Measurements from ENCODE around the gene EPHB4. TPM values are rescaled to one million over a fixed set of nuclear protein-coding genes. Genes with fewer than 3 reads are reported as not detected.

Gene EPHB4
- total RNA-seq, 3 donors from 2014 or later: 31.2 to 42.4 (median 38.9) TPM

- ATAC-seq: peak; percentile 3
- intact Hi-C loops (cut with DNase I, micrococcal nuclease): loop anchor here in 1 of 2 donors (10.0 kb wide), 1 partner anchor 163 kb away; the partner anchor contains the start of gene POP7
- H3K9me3 ChIP-seq: no peaks in the 10 kb centered on the region
- no peak for TF ChIP-seq CTCF (IDR thresholded peaks at IDR 0.05)
- H3K4me1 ChIP-seq (ENCODE audit: low read depth): peaks cover 6% of the 10 kb centered on the region
- peak in 2 of 3 donors; percentile 50 to 52 for DNase-seq
- no peaks in the 10 kb centered on the region for H3K36me3 ChIP-seq (ENCODE audit: low read depth)
- H3K4me3 ChIP-seq: peak overlapping the region; percentile 29
Observed at GRCh38 chr7:100867776-100868485, 40.6 kb upstream of the EPHB4 start.

GRCh38 chr7:100867040-100867775 lies 39.9 kb upstream of the EPHB4 start, which contains the start of gene TRIP6:
Gene TRIP6 (plus strand): TSS chr7:100867387. CDS start chr7:100867498, 111 bp downstream.
- peak within 1 kb of the TSS; percentile 29 for H3K4me3 ChIP-seq
- peak; percentile 60 for ATAC-seq
- peaks cover 6% of the 10 kb centered on the region for H3K4me1 ChIP-seq (ENCODE audit: low read depth)
- no peak for TF ChIP-seq CTCF (IDR thresholded peaks at IDR 0.05)
- no peaks in the 10 kb centered on the region for H3K36me3 ChIP-seq (ENCODE audit: low read depth)
- H3K9me3 ChIP-seq: no peaks in the 10 kb centered on the region
- peak; percentile 86 to 90 (median 87) for DNase-seq
- intact Hi-C loops (cut with DNase I, micrococcal nuclease): loop anchor here in 1 of 2 donors (10.0 kb wide), 1 partner anchor 162 kb away; the partner anchor contains the start of gene POP7

- DNase-seq: no peak
- ATAC-seq: no peak
- Histone ChIP-seq H3K9me3 (no peaks in the 10 kb centered on the region), H3K4me3 (no peak overlapping the region), H3K4me1 (ENCODE audit: low read depth) (peaks cover 6% of the 10 kb centered on the region), H3K36me3 (ENCODE audit: low read depth) (no peaks in the 10 kb centered on the region)
- intact Hi-C loops (cut with DNase I, micrococcal nuclease): loop anchor here in 1 of 2 donors (10.0 kb wide), 1 partner anchor 162 kb away; the partner anchor contains the start of gene POP7
- TF ChIP-seq CTCF (IDR thresholded peaks at IDR 0.05): no peak
Observed at GRCh38 chr7:100866729-100867039, 39.4 kb upstream of the EPHB4 start.

GRCh38 chr7:100865938-100866728 lies 38.8 kb upstream of the EPHB4 start:
- intact Hi-C loops (cut with DNase I, micrococcal nuclease): loop anchor here in 1 of 2 donors (10.0 kb wide), 1 partner anchor 161 kb away; the partner anchor contains the start of gene POP7
- no peaks in the 10 kb centered on the region for H3K36me3 ChIP-seq (ENCODE audit: low read depth)
- peak; percentile 89 to 90 (median 90) for DNase-seq
- no peak for TF ChIP-seq CTCF (IDR thresholded peaks at IDR 0.05)
- H3K4me3 ChIP-seq: no peak overlapping the region
- peak; percentile 88 for ATAC-seq
- H3K9me3 ChIP-seq: no peaks in the 10 kb centered on the region
- H3K4me1 ChIP-seq (ENCODE audit: low read depth): peaks cover 6% of the 10 kb centered on the region

GRCh38 chr7:100865372-100865911 lies 38.1 kb upstream of the EPHB4 start:
- Histone ChIP-seq H3K4me3 (no peak overlapping the region), H3K36me3 (ENCODE audit: low read depth) (peaks cover under 1% of the 10 kb centered on the region), H3K9me3 (no peaks in the 10 kb centered on the region), H3K4me1 (ENCODE audit: low read depth) (peaks cover 6% of the 10 kb centered on the region)
- DNase-seq (no peak), ATAC-seq (no peak)
- no peak for TF ChIP-seq CTCF (IDR thresholded peaks at IDR 0.05)
- intact Hi-C loops (cut with DNase I, micrococcal nuclease): loop anchor here in 1 of 2 donors (10.0 kb wide), 1 partner anchor 161 kb away; the partner anchor contains the start of gene POP7
